ENCODE data around the gene ENPEP. TPM values are rescaled to one million over a fixed set of nuclear protein-coding genes. Genes with fewer than 3 reads are reported as not detected.

The ENPEP gene
- total and polyA plus RNA-seq, 4 donors: 4.5 to 41.5 (median 25.5) TPM

GRCh38 chr4:110610620-110610939 lies 134.6 kb downstream of the ENPEP start:
- no peak for TF ChIP-seq CTCF (IDR thresholded peaks at IDR 0.05; ENCODE audit: low read depth, low read length, missing input control)
- no peak for TF ChIP-seq HNF4G (IDR thresholded peaks at IDR 0.05)
- TF ChIP-seq RXRA (IDR thresholded peaks at IDR 0.05): no peak
- TF ChIP-seq RAD21 (IDR thresholded peaks at IDR 0.05): no peak
- no peak for TF ChIP-seq FOXA1 (IDR thresholded peaks at IDR 0.05)
- TF ChIP-seq NR2F2 (IDR thresholded peaks at IDR 0.05): no peak
- TF ChIP-seq ZBTB33 (IDR thresholded peaks at IDR 0.05): no peak
- no peak for TF ChIP-seq JUND (IDR thresholded peaks at IDR 0.05)
- no peak for TF ChIP-seq FOXA2 (IDR thresholded peaks at IDR 0.05)
- no peak for TF ChIP-seq ATF3 (IDR thresholded peaks at IDR 0.05)
- TF ChIP-seq EGR1 (IDR thresholded peaks at IDR 0.05; ENCODE audit: low read depth in 2 of 2): no peak
- no peak for TF ChIP-seq MAX (IDR thresholded peaks at IDR 0.05)
- TF ChIP-seq GABPA (IDR thresholded peaks at IDR 0.05 in 1 of 2, conservative IDR thresholded peaks at IDR 0.05 in 1 of 2): no peak
- TF ChIP-seq SP1 (IDR thresholded peaks at IDR 0.05): no peak
- TF ChIP-seq REST (IDR thresholded peaks at IDR 0.05): no peak
- TF ChIP-seq TAF1 (conservative IDR thresholded peaks at IDR 0.05): no peak
- no peak for TF ChIP-seq YY1 (IDR thresholded peaks at IDR 0.05)
- TF ChIP-seq HNF4A (conservative IDR thresholded peaks at IDR 0.05): no peak
- Histone ChIP-seq H3K4me1 (ENCODE audit: control insufficient read depth in 4 of 4, insufficient read depth in 4 of 4, low read length in 3 of 4) (peaks cover 2 to 16% (median 6%) of the 10 kb centered on the region in 4 donors), H3K27ac (ENCODE audit: low read depth in 1 of 2, low read length in 2 of 2) (no peak overlapping the region), H3K36me3 (ENCODE audit: control insufficient read depth in 4 of 4, insufficient read depth in 3 of 4, low read depth in 1 of 4, low read length in 3 of 4) (no peaks in the 10 kb centered on the region), H3K4me3 (ENCODE audit: low read depth in 1 of 3, low read length in 3 of 3) (no peak overlapping the region), H3K27me3 (ENCODE audit: control insufficient read depth in 4 of 4, insufficient read depth in 4 of 4, low read length in 3 of 4) (peaks cover 0 to 33% (median 20%) of the 10 kb centered on the region in 4 donors), H3K9me3 (ENCODE audit: control insufficient read depth in 4 of 4, low read length in 3 of 4) (no peaks in the 10 kb centered on the region), H3K9ac (ENCODE audit: low read depth in 1 of 2, low read length in 2 of 2) (no peak overlapping the region)
- no peak for DNase-seq (ENCODE audit: low spot score)
- WGBS: 9% methylated on average over 20 of the region's 20 CpGs
